Fibroblast of mammary gland (primary cell): Measurements from ENCODE around the gene PRORP.

ENCODE experiments used
- DNase-seq: peaks from one replicate; pipeline ENCODE4 v3.0.0-alpha.2; 2010; ENCODE audit warnings: low read depth
- H3K4me3 ChIP-seq: 2 replicates; pipeline ENCODE4 v1.5.1; 2011; ENCODE audit warnings: low read depth, mild to moderate bottlenecking, low read length, moderate library complexity; ENCODE audit not compliant: control insufficient read depth
- TF ChIP-seq, protein P1 (sequence below): conservative IDR thresholded peaks from 2 replicates; pipeline ENCODE4 v1.5.1; 2011; ENCODE audit warnings: low read depth, low read length, inconsistent platforms; ENCODE audit not compliant: control insufficient read depth, insufficient read depth

The PRORP gene

DNA sequence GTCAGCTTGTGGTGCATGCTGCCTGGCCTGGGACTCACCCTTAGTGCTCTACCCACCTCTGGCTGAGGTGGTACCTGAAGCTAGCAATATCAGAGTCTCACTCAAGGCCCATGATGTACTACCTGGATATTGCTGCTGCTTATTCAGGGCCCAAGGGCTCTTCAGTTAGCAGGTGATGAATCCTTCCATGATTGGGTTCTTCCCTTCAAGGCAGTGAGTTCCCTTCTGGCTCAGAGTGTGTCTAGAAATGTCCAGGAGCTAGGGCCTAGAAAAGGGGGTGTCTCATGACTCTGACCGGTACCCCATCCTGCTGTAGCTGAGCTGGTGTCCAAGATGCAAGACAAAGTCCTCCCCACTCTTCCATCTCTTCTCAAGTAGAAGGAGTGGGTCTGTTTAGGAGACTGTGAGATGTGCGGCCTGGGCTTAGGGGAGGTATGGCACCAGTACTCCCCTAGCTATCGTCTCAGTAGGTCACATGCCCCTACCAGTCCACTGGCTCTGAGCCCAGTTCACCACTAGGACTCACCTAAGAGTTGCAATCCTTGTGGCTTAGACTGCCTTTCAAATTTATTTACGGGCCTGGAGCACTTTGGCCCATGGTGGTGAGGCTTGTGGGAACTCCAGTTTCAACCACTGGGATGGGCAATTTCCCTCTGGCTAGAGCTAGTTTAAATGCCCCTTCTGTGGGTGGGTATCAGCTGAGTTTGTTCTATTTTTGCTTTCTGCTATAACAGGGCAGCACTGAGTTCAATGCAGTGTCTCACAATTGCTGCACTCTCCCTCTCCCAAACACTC lies 12.2 kb downstream of the PRORP start:
- TF ChIP-seq, protein P1, sequence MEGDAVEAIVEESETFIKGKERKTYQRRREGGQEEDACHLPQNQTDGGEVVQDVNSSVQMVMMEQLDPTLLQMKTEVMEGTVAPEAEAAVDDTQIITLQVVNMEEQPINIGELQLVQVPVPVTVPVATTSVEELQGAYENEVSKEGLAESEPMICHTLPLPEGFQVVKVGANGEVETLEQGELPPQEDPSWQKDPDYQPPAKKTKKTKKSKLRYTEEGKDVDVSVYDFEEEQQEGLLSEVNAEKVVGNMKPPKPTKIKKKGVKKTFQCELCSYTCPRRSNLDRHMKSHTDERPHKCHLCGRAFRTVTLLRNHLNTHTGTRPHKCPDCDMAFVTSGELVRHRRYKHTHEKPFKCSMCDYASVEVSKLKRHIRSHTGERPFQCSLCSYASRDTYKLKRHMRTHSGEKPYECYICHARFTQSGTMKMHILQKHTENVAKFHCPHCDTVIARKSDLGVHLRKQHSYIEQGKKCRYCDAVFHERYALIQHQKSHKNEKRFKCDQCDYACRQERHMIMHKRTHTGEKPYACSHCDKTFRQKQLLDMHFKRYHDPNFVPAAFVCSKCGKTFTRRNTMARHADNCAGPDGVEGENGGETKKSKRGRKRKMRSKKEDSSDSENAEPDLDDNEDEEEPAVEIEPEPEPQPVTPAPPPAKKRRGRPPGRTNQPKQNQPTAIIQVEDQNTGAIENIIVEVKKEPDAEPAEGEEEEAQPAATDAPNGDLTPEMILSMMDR = no peak
- no peak overlapping the region for H3K4me3 ChIP-seq
- no peak for DNase-seq

- TF ChIP-seq, protein P1 = no peak
- DNase-seq = no peak
- no peak overlapping the region for H3K4me3 ChIP-seq
Measured at GRCh38 chr14:35138585-35138984, 16.2 kb downstream of the PRORP start.

DNA sequence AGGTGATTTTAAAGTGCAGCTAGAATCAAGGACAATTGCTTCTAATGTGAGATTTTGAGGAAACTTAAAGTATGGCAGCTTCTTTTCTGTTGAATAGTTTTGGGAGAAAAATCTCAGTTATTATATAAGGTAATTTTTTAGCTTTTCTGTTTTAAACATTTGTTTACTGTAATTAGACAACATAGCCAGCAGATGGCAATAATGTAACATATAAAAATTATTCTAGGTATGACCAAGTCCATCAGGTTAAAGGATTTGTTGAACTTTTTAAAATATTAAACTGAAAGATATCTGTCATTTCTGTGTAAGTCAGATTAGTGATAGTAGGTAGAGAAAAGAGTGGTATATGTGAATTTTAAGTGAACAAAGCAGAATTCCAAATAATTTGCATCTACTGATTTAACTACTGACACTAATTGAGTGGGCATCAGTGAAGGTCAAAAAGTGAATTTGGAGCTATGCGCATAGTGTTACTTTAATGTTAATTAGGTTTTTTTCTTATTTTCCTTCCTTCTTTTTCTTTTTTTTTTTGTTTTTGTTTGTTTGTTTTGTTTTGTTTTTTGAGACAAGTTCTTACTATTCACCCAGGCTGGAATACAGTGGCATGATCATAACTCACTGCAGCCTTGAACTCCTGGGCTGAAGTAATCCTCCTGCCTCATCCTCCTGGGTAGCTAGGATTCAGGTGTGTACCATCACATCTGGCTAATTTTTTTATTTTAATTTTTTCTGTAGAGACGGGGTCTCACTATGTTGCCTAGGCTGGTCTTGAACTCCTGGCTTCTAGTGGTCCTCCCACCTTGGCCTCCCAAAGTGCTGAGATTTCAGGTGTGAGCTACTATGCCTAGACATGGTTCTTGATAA lies 18.6 kb downstream of the PRORP start:
- peak; percentile 49 for DNase-seq
- TF ChIP-seq, protein P1 = peak; percentile 18

GRCh38 chr14:35144029-35144428 lies 21.7 kb downstream of the PRORP start:
- TF ChIP-seq, protein P1 = no peak
- no peak for DNase-seq
- H3K4me3 ChIP-seq = no peak overlapping the region

More for the DNA sequence above, 18.6 kb downstream of the PRORP start:
- no peak overlapping the region for H3K4me3 ChIP-seq

- TF ChIP-seq, protein P1 = no peak
- no peak overlapping the region for H3K4me3 ChIP-seq
- DNase-seq = no peak
Measured at GRCh38 chr14:35146711-35147149, 24.4 kb downstream of the PRORP start.

- no peak overlapping the region for H3K4me3 ChIP-seq
- TF ChIP-seq, protein P1 = no peak
- no peak for DNase-seq
Measured at GRCh38 chr14:35147186-35147585, 24.8 kb downstream of the PRORP start.
